Skin epidermis (tissue), 12 donors: Measurements from ENCODE around the gene PISD.
A peak's percentile ranks its signal among the peaks of the same experiment; 100 is the strongest.
"Not testable (repeated sequence)": the region's sequence is repeated elsewhere in the genome, so short reads cannot be mapped to it uniquely, and the experiment has no call there.

Source experiments
- H3K27ac ChIP-seq, 21 experiments: fragments of 200-600 bp; sonication (generic) in 11 of 21; one replicate each; pipeline ENCODE4 v1.5.0; 2020; ENCODE audit warnings: mild to moderate bottlenecking in 3 of 21, inconsistent platforms in 2 of 21, moderate library complexity in 2 of 21
- H3K4me3 ChIP-seq, 7 experiments: fragments of 200-600 bp; sonication (generic) in 2 of 7; one replicate each; pipeline ENCODE4 v1.5.0; 2020; ENCODE audit warnings: inconsistent platforms in 2 of 7, mild to moderate bottlenecking in 2 of 7, moderate library complexity in 1 of 7

Gene PISD

GRCh38 chr22:31614781-31615490 lies 47.1 kb downstream of the PISD start:
- Histone ChIP-seq H3K4me3 (no peak overlapping the region), H3K27ac (peak overlapping the region in 8 of 21 experiments; percentile 2 to 76 (median 22))

GRCh38 chr22:31613904-31614296 lies 48.1 kb downstream of the PISD start:
- H3K27ac ChIP-seq: peak overlapping the region in 2 of 21 experiments; percentile 2 to 26
- H3K4me3 ChIP-seq: no peak overlapping the region

- H3K27ac ChIP-seq: peak overlapping the region in 2 of 21 experiments; percentile 14 to 26
- H3K4me3 ChIP-seq: no peak overlapping the region
Observed at GRCh38 chr22:31613286-31613903, 48.6 kb downstream of the PISD start.

- no peak overlapping the region for H3K4me3 ChIP-seq
- peak overlapping the region in 1 of 21 experiments; percentile 14 for H3K27ac ChIP-seq
Observed at GRCh38 chr22:31612891-31613285, 49.1 kb downstream of the PISD start.

GRCh38 chr22:31611061-31611760 lies 50.8 kb downstream of the PISD start:
- Histone ChIP-seq H3K27ac (no peak overlapping the region), H3K4me3 (no peak overlapping the region)

GRCh38 chr22:31610611-31611010 lies 51.4 kb downstream of the PISD start:
- Histone ChIP-seq H3K27ac (no peak overlapping the region), H3K4me3 (no peak overlapping the region)

GRCh38 chr22:31609716-31610115 lies 52.3 kb downstream of the PISD start:
- H3K4me3 ChIP-seq: no peak overlapping the region
- no peak overlapping the region for H3K27ac ChIP-seq

GRCh38 chr22:31607696-31608095 lies 54.3 kb downstream of the PISD start:
- H3K27ac ChIP-seq: no peak overlapping the region
- no peak overlapping the region for H3K4me3 ChIP-seq

GRCh38 chr22:31605851-31606585 lies 56.0 kb downstream of the PISD start:
- no peak overlapping the region for H3K4me3 ChIP-seq
- no peak overlapping the region for H3K27ac ChIP-seq

GRCh38 chr22:31604746-31605705 lies 57.0 kb downstream of the PISD start:
- Histone ChIP-seq H3K27ac (no peak overlapping the region), H3K4me3 (no peak overlapping the region)

- H3K4me3 ChIP-seq: no peak overlapping the region
- no peak overlapping the region for H3K27ac ChIP-seq
Observed at GRCh38 chr22:31604137-31604705, 57.8 kb downstream of the PISD start.

GRCh38 chr22:31603574-31603973 lies 58.4 kb downstream of the PISD start:
- no peak overlapping the region for H3K4me3 ChIP-seq
- no peak overlapping the region for H3K27ac ChIP-seq

- Histone ChIP-seq H3K27ac (peak overlapping the region in 1 of 21 experiments; percentile 64), H3K4me3 (no peak overlapping the region)
Observed at GRCh38 chr22:31603081-31603525, 58.9 kb downstream of the PISD start.

- peak overlapping the region in 1 of 21 experiments; percentile 64 for H3K27ac ChIP-seq
- no peak overlapping the region for H3K4me3 ChIP-seq
Observed at GRCh38 chr22:31602259-31602952, 59.6 kb downstream of the PISD start.

- Histone ChIP-seq H3K27ac (no peak overlapping the region), H3K4me3 (no peak overlapping the region)
Observed at GRCh38 chr22:31595271-31595670, 66.7 kb downstream of the PISD start.

- not testable (repeated sequence) for H3K27ac ChIP-seq
Observed at GRCh38 chr22:31590161-31590560, 71.9 kb downstream of the PISD start.

GRCh38 chr22:31588970-31589675 lies 72.9 kb downstream of the PISD start:
- no peak overlapping the region for H3K4me3 ChIP-seq
- no peak overlapping the region for H3K27ac ChIP-seq

More at GRCh38 chr22:31590161-31590560, 71.9 kb downstream of the PISD start:
- not testable (repeated sequence) for H3K4me3 ChIP-seq
